NCI-H82 (cell line): ENCODE data around the gene ZC3HAV1.
"Not testable (repeated sequence)": the region's sequence is repeated elsewhere in the genome, so short reads cannot be mapped to it uniquely, and the experiment has no call there.

Experiments used
- DNase-seq: peaks from one replicate; lab custom pipeline; 2025; lab: John Stamatoyannopoulos, UW

Gene ZC3HAV1

DNA sequence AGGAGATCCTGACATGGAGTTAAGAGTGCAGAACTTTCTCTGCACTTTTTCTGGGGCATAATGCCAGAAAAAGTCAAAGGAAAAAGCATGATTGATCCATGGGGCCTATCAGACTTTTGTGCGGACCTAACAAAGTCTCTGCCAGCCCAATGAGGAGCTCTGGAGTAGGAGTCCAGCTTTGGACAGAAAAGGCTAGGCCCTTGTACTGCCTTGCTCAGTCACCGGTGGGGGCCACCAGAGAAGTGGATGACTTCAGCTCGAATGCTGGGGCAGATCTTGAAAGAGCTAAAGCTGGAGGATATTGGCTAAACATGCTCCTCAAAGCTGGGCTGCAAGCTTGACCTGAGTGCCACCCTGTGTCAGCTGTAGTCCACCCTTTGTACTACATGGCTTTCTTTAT lies 2.8 kb upstream of the ZC3HAV1 start:
- no peak for DNase-seq

DNA sequence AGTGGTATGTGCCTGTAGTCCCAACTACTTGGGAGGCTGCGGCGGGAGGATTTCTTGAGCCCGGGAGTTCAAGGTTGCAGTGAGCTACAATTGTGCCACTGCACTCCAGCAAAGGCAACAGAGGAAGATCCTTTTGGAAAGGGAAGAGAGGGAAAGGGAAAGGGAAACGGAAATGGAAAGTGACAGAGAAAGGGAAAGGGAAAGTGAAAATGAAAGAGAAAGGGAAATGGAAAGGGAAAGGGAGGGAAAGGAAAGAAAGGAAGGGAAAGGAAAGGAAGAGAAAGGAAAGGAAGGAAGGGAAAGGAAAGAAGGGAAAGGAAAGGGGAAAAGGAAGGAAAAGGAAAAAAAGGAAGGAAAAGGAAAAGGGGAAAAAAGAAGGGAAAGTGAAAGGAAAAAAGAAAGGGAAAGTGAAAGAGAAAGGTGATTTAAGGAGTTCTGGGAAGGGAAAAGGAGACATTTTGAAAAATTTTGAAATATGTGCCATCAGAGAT lies 2.3 kb upstream of the ZC3HAV1 start:
- no peak for DNase-seq

- no peak for DNase-seq
Measured at GRCh38 chr7:139111147-139111546, 1.6 kb upstream of the ZC3HAV1 start.

DNA sequence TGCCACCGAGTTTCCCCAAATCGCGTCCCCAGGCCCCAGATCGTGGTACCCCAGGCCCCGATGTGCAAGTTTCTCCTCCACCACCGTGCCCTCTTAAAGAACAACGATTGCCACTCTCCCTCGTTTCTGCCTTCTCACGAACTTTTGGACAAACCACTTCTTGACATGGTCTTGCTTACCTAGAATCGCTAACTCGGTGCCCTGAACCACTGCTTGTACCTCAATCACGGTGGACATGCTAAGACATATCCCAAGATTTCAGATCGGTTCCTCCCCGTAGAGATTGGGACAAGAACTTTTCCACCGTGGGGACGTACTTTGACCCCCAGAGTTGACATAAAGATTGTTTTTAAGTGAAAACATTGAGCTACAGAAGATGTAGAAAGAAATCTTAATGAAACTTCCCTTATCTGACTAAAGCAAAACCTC lies 477 bp upstream of the ZC3HAV1 start:
- DNase-seq, result no peak

- peak; percentile 62 for DNase-seq
Measured at GRCh38 chr7:139108266-139109187, 993 bp downstream of the ZC3HAV1 start.

DNA sequence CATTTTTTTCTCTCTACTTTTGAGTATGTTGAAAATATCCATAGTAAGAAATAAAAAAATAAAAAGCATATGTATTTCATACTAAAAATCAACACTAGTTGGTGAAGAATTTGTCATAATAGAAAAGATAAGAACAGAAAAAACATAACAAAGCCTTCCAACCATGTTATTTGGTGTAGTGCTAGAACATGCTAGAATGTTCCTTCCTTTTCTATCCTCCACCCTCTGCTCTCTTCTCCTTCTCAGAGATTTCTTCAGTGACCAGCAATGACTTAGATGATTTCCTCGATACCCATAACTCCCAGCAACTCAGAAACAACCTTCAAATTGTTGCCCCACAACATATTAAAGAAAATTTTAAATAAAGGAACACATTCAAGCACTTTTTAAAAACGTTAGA lies 2.6 kb downstream of the ZC3HAV1 start:
- DNase-seq, result no peak

DNA sequence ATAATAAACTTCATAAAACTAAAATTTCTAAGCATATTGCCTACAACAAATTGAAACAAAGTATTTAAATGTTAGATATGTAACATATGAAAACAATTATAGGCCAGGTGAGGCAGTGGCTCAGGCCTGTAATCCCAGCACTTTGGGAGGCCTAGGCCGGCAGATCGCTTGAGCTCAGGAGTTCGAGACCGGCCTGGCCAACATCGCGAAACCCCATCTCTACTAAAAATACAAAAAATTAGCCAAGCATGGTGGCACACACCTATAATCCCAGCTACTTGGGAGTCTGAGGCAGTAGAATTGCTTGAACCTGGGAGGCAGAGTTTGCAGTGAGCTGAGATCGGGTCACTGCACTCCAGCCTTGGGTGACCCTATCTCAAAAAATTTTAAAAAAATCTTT lies 3.3 kb downstream of the ZC3HAV1 start:
- DNase-seq, result not testable (repeated sequence)

DNA sequence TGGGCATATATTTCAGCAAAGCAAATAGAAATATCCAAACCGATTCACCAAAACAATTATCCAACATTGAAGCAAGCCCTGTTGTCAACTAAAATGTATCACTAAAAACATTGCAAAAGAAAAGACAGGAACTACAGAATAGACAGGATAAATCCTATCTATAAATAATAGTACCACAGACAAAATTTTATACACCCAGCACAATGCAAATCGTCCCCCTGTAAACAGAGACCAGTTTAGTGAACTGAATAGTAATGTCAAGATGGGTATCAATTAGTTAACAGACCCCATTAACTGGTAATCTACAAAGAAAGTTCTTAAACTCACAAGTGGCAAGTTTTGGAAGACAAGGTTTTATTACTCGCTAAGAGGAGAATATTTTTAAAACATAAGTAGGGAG lies 4.0 kb downstream of the ZC3HAV1 start:
- no peak for DNase-seq

GRCh38 chr7:139104091-139104450 lies 5.4 kb downstream of the ZC3HAV1 start:
- DNase-seq, result no peak

- no peak for DNase-seq
Measured at GRCh38 chr7:139103057-139103815, 6.3 kb downstream of the ZC3HAV1 start.

- DNase-seq, result not testable (repeated sequence)
Measured at GRCh38 chr7:139101637-139102158, 7.8 kb downstream of the ZC3HAV1 start.

- no peak for DNase-seq
Measured at GRCh38 chr7:139099172-139099947, 10.2 kb downstream of the ZC3HAV1 start.

DNA sequence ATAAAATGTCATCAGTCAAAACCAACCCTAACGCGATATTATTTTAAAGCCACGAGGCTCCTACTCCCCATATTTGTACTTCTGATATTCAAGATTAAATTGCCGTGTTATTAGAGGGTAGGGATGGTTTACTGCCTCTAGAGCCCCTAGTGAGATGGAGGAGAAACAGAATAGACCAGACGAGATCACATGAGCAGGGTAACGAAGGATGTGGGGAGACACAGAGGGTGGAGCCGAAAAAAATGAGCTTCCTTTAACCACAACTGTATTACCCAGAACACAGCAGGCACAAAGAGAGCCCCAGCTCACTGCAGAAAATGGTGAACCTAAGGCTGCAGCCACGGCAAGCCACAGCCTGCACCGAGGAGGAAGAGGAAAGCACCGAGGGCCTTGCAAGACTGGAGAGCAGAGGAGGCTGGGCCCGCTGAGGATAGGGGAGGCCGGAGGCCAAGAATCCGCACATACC lies 14.3 kb downstream of the ZC3HAV1 start:
- DNase-seq, result no peak

GRCh38 chr7:139094596-139094995 lies 14.9 kb downstream of the ZC3HAV1 start:
- DNase-seq, result no peak

DNA sequence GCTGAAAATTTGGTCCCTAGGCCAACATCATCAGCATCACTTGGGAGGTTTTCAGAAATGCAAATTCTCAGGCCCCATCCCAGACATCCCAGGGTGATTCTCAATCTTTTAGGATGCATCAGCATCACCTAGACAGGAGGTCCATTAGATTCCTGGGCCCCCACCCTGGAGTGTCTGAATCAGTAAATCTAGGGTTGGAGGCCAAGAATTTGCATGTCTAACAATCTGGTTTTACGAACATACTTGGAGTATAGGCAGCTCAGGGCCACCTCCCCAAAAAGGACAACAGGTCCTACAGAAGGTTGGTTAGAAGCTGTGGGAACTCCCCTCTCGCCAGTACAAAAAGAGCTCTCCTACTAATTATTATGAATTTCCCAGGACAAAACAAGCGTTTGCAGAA lies 15.5 kb downstream of the ZC3HAV1 start:
- DNase-seq, result no peak

DNA sequence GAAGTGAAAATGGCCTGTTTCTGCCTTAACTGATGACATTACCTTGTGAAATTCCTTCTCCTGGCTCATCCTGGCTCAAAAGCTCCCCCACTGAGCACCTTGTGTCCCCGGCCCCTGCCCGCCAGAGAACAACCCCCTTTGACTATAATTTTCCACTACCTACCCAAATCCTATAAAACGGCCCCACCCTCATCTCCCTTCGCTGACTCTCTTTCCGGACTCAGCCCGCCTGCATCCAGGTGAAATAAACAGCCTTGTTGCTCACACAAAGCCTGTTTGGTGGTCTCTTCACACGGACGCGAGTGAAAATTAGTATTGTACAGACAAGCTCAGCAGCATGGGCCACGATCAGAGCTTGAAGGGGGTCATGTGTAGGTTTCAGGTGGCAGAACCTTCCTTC lies 16.0 kb downstream of the ZC3HAV1 start:
- not testable (repeated sequence) for DNase-seq

DNA sequence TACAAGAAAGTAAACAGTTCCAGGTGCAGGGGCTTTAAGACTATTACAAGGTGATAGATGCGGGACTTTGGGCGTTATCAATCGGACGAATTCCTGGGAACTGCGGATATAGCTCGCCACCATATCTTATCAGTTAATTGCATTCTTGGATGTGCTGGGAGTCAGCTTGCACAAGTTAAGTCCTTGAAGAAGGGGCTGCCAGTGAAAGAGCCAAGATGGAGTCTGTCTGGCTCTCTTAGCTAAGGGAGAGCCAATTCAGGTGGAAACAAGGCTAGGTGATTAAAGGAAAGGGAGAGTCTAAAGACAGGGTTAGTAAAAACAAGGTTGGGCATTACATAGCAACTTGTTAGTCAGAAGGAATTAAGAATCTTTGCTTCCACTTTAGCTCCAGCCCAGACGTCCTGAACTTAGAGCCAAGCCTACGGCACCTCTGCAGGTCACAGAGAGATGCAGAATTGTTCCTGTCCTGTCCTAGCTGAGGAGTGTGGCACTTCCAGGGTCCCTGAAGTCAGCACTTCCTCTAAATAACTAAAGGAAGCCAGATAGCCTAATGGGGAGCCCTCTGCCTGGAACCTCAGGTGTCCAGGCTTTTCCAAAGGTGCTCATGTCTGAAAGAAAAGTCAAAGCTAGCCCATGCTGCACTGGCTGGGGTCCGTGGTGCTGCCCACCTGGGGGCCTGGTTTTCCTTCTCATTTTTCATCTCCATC lies 17.3 kb downstream of the ZC3HAV1 start:
- DNase-seq, result no peak

GRCh38 chr7:139091677-139091996 lies 17.9 kb downstream of the ZC3HAV1 start:
- DNase-seq, result no peak

GRCh38 chr7:139089118-139089517 lies 20.4 kb downstream of the ZC3HAV1 start:
- DNase-seq, result no peak

DNA sequence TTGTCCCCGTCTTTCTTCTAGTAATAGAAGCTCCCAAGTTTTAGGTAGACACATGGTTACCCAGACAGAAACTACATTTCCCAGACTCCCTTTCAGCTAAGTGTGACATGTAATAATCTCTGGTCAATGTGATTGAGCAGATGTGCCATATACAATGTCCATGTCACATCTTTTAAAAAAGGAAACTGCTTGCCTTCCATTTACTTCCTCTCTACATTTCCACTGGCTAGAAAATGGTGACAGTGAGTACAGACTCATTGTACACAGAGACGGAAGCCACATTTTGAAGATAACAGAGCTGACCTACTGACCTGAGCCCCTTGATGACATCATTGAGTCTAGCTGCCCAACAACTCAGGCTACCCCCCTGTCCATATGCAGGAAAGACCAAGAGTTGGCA lies 21.3 kb downstream of the ZC3HAV1 start:
- no peak for DNase-seq

- DNase-seq, result no peak
Measured at GRCh38 chr7:139087212-139087611, 22.3 kb downstream of the ZC3HAV1 start.
